Measurements from ENCODE around the gene GRAMD1B. TPM values are rescaled to one million over a fixed set of nuclear protein-coding genes. Genes with fewer than 3 reads are reported as not detected.

GRAMD1B gene
- total and polyA plus RNA-seq, 5 donors from 2014 or later: 1.7 to 10.8 (median 5.3) TPM

- H3K4me1 Mint-ChIP-seq: peaks cover 0 to 10% (median 1%) of the 10 kb centered on the region in 4 donors
- no peak overlapping the region for H3K4me3 ChIP-seq (ENCODE audit: low read depth, low read length)
- no peak overlapping the region for H3K4me3 Mint-ChIP-seq
Observed at GRCh38 chr11:123561431-123561800, 131.3 kb downstream of the GRAMD1B start.

GRCh38 chr11:123562158-123562557 lies 132.1 kb downstream of the GRAMD1B start:
- Mint-ChIP-seq H3K9me3 (no peaks in the 10 kb centered on the region), H3K4me1 (peaks cover 0 to 10% (median 1%) of the 10 kb centered on the region in 4 donors), H3K27ac (no peak overlapping the region), H3K36me3 (peaks cover 3% of the 10 kb centered on the region), H3K4me3 (no peak overlapping the region), H3K27me3 (no peaks in the 10 kb centered on the region)
- Histone ChIP-seq H3K9me3 (ENCODE audit: control insufficient read depth in 2 of 2, low read length in 2 of 2) (no peaks in the 10 kb centered on the region), H3K4me1 (ENCODE audit: control insufficient read depth, insufficient read depth, low read length, poor library complexity, severe bottlenecking) (no peaks in the 10 kb centered on the region), H3K36me3 (ENCODE audit: control insufficient read depth, insufficient read depth, low read length) (no peaks in the 10 kb centered on the region), H3K4me3 (ENCODE audit: low read depth, low read length) (no peak overlapping the region), H3K27ac (ENCODE audit: insufficient read depth, low read length, poor library complexity, severe bottlenecking) (no peak overlapping the region), H3K27me3 (ENCODE audit: control insufficient read depth, insufficient read depth, low read length) (no peaks in the 10 kb centered on the region)
- no peak for ATAC-seq (ENCODE audit: low read depth in 2 of 2)
- DNase-seq: no peak

More at GRCh38 chr11:123561431-123561800, 131.3 kb downstream of the GRAMD1B start:
- ATAC-seq (ENCODE audit: low read depth in 2 of 2) (no peak), DNase-seq (no peak)
- H3K27me3 ChIP-seq (ENCODE audit: control insufficient read depth, insufficient read depth, low read length): no peaks in the 10 kb centered on the region
- no peaks in the 10 kb centered on the region for H3K4me1 ChIP-seq (ENCODE audit: control insufficient read depth, insufficient read depth, low read length, poor library complexity, severe bottlenecking)
- H3K9me3 ChIP-seq (ENCODE audit: control insufficient read depth in 2 of 2, low read length in 2 of 2): no peaks in the 10 kb centered on the region
- H3K36me3 ChIP-seq (ENCODE audit: control insufficient read depth, insufficient read depth, low read length): no peaks in the 10 kb centered on the region
- Mint-ChIP-seq H3K27me3 (no peaks in the 10 kb centered on the region), H3K36me3 (no peaks in the 10 kb centered on the region), H3K27ac (no peak overlapping the region), H3K9me3 (no peaks in the 10 kb centered on the region)
- H3K27ac ChIP-seq (ENCODE audit: insufficient read depth, low read length, poor library complexity, severe bottlenecking): no peak overlapping the region

DNA sequence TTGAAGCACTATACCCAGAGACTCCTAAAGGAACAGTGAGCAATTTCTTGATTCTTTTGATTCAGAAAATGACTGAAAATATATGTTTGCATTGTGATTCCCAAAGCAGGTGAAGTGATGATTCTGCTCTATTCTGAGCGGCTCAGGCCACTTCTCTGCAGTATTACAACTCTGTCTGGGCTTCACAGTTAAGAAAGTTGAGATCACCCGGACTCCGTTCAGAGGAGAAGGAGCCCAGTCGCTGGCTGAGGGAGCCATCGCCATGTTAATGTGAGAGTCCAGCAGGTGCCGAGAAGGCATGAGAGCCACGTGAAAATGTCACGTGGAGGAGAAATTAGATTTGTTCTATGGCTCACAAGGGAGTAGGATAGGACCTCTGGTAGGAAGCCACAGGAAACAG lies 132.8 kb downstream of the GRAMD1B start:
- peaks cover 3% of the 10 kb centered on the region for H3K36me3 Mint-ChIP-seq
- Histone ChIP-seq H3K36me3 (ENCODE audit: control insufficient read depth, insufficient read depth, low read length) (no peaks in the 10 kb centered on the region), H3K4me1 (ENCODE audit: control insufficient read depth, insufficient read depth, low read length, poor library complexity, severe bottlenecking) (no peaks in the 10 kb centered on the region), H3K9me3 (ENCODE audit: control insufficient read depth in 2 of 2, low read length in 2 of 2) (no peaks in the 10 kb centered on the region), H3K27me3 (ENCODE audit: control insufficient read depth, insufficient read depth, low read length) (no peaks in the 10 kb centered on the region), H3K27ac (ENCODE audit: insufficient read depth, low read length, poor library complexity, severe bottlenecking) (no peak overlapping the region), H3K4me3 (ENCODE audit: low read depth, low read length) (no peak overlapping the region)
- no peaks in the 10 kb centered on the region for H3K9me3 Mint-ChIP-seq
- peaks cover 0 to 10% (median 1%) of the 10 kb centered on the region in 4 donors for H3K4me1 Mint-ChIP-seq
- no peak for DNase-seq
- ATAC-seq (ENCODE audit: low read depth in 2 of 2): no peak
- H3K27me3 Mint-ChIP-seq: no peaks in the 10 kb centered on the region
- no peak overlapping the region for H3K4me3 Mint-ChIP-seq
- H3K27ac Mint-ChIP-seq: peak overlapping the region in 1 of 3 donors; percentile 60

DNA sequence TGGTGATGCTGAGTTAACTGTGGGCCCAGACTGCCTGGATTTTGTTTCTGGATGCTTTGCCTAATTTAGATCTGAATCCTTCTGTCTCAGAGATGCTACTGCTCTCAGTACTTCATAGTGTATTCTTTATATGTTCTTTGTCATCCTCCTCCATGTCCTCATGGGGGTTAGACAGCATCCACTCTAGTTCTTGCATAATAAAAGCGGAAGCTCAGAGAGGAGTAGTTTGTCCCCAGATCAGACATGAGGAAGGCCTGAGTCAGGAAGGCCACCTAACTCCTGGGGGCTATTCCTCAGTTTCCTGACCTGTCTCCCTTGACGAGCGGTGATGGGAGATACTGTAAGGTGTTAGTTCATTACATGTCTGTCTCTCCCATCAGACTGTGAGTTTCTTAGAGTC lies 134.2 kb downstream of the GRAMD1B start:
- H3K27me3 ChIP-seq (ENCODE audit: control insufficient read depth, insufficient read depth, low read length): no peaks in the 10 kb centered on the region
- no peak for ATAC-seq (ENCODE audit: low read depth in 2 of 2)

GRCh38 chr11:123566852-123567251 lies 136.8 kb downstream of the GRAMD1B start:
- H3K4me1 ChIP-seq (ENCODE audit: control insufficient read depth, insufficient read depth, low read length, poor library complexity, severe bottlenecking): no peaks in the 10 kb centered on the region
- Mint-ChIP-seq H3K27ac (no peak overlapping the region), H3K4me1 (no peaks in the 10 kb centered on the region), H3K36me3 (peaks cover 3% of the 10 kb centered on the region), H3K27me3 (no peaks in the 10 kb centered on the region), H3K9me3 (no peaks in the 10 kb centered on the region), H3K4me3 (no peak overlapping the region)
- H3K27ac ChIP-seq (ENCODE audit: insufficient read depth, low read length, poor library complexity, severe bottlenecking): no peak overlapping the region
- H3K9me3 ChIP-seq (ENCODE audit: control insufficient read depth in 2 of 2, low read length in 2 of 2): no peaks in the 10 kb centered on the region
- no peak overlapping the region for H3K4me3 ChIP-seq (ENCODE audit: low read depth, low read length)
- H3K27me3 ChIP-seq (ENCODE audit: control insufficient read depth, insufficient read depth, low read length): no peaks in the 10 kb centered on the region
- no peak for ATAC-seq (ENCODE audit: low read depth in 2 of 2)
- no peaks in the 10 kb centered on the region for H3K36me3 ChIP-seq (ENCODE audit: control insufficient read depth, insufficient read depth, low read length)
- DNase-seq: no peak

More for the DNA sequence above, 134.2 kb downstream of the GRAMD1B start:
- H3K9me3 ChIP-seq (ENCODE audit: control insufficient read depth in 2 of 2, low read length in 2 of 2): no peaks in the 10 kb centered on the region
- no peak overlapping the region for H3K27ac ChIP-seq (ENCODE audit: insufficient read depth, low read length, poor library complexity, severe bottlenecking)
- Mint-ChIP-seq H3K27me3 (no peaks in the 10 kb centered on the region), H3K27ac (peak overlapping the region in 1 of 3 donors; percentile 68), H3K9me3 (no peaks in the 10 kb centered on the region), H3K4me3 (no peak overlapping the region), H3K36me3 (peaks cover 3% of the 10 kb centered on the region), H3K4me1 (peaks cover 0 to 10% (median 1%) of the 10 kb centered on the region in 4 donors)
- no peaks in the 10 kb centered on the region for H3K4me1 ChIP-seq (ENCODE audit: control insufficient read depth, insufficient read depth, low read length, poor library complexity, severe bottlenecking)
- no peaks in the 10 kb centered on the region for H3K36me3 ChIP-seq (ENCODE audit: control insufficient read depth, insufficient read depth, low read length)
- no peak for DNase-seq
- no peak overlapping the region for H3K4me3 ChIP-seq (ENCODE audit: low read depth, low read length)

GRCh38 chr11:123567466-123567865 lies 137.4 kb downstream of the GRAMD1B start:
- Mint-ChIP-seq H3K9me3 (no peaks in the 10 kb centered on the region), H3K27ac (peak overlapping the region in 1 of 3 donors; percentile 41), H3K36me3 (peaks cover 3% of the 10 kb centered on the region), H3K4me1 (no peaks in the 10 kb centered on the region), H3K4me3 (no peak overlapping the region), H3K27me3 (no peaks in the 10 kb centered on the region)
- H3K27me3 ChIP-seq (ENCODE audit: control insufficient read depth, insufficient read depth, low read length): no peaks in the 10 kb centered on the region
- no peak for DNase-seq
- H3K36me3 ChIP-seq (ENCODE audit: control insufficient read depth, insufficient read depth, low read length): no peaks in the 10 kb centered on the region
- H3K27ac ChIP-seq (ENCODE audit: insufficient read depth, low read length, poor library complexity, severe bottlenecking): no peak overlapping the region
- no peaks in the 10 kb centered on the region for H3K9me3 ChIP-seq (ENCODE audit: control insufficient read depth in 2 of 2, low read length in 2 of 2)
- ATAC-seq (ENCODE audit: low read depth in 2 of 2): no peak
- H3K4me3 ChIP-seq (ENCODE audit: low read depth, low read length): no peak overlapping the region
- H3K4me1 ChIP-seq (ENCODE audit: control insufficient read depth, insufficient read depth, low read length, poor library complexity, severe bottlenecking): no peaks in the 10 kb centered on the region

DNA sequence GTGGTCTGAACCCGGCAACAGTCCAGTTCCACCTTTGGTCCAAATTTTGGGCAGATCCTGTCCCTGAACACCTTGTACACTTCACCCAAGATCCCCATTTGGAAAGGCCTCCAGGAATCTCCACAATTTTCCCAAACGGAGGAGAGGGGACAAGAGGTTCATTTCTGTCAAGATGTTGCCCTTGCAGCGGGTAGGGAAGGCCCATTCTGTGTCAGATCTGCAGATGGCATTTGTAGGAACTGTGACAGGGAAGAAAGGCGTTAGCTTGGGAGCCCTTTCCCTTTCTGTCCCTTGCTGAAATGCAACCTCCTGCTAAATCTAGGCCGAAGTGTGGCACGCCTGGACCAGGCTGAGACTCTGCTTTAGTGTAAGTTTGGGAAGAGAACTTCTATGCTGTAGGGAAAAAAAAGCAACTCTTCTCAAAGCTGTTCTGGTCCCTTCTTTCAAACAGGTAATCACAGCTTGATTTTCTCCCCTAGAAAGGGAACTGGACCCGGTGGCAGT lies 138.3 kb downstream of the GRAMD1B start:
- H3K4me3 ChIP-seq (ENCODE audit: low read depth, low read length): no peak overlapping the region
- H3K9me3 Mint-ChIP-seq: no peaks in the 10 kb centered on the region
- no peak for DNase-seq
- no peaks in the 10 kb centered on the region for H3K4me1 ChIP-seq (ENCODE audit: control insufficient read depth, insufficient read depth, low read length, poor library complexity, severe bottlenecking)
- no peak overlapping the region for H3K27ac ChIP-seq (ENCODE audit: insufficient read depth, low read length, poor library complexity, severe bottlenecking)
- H3K36me3 ChIP-seq (ENCODE audit: control insufficient read depth, insufficient read depth, low read length): no peaks in the 10 kb centered on the region
- no peaks in the 10 kb centered on the region for H3K4me1 Mint-ChIP-seq
- no peaks in the 10 kb centered on the region for H3K9me3 ChIP-seq (ENCODE audit: control insufficient read depth in 2 of 2, low read length in 2 of 2)
- no peak for ATAC-seq (ENCODE audit: low read depth in 2 of 2)
- H3K27ac Mint-ChIP-seq: no peak overlapping the region
- no peaks in the 10 kb centered on the region for H3K27me3 ChIP-seq (ENCODE audit: control insufficient read depth, insufficient read depth, low read length)
- H3K36me3 Mint-ChIP-seq: peaks cover 3% of the 10 kb centered on the region
- no peak overlapping the region for H3K4me3 Mint-ChIP-seq
- H3K27me3 Mint-ChIP-seq: no peaks in the 10 kb centered on the region

GRCh38 chr11:123569393-123569792 lies 139.3 kb downstream of the GRAMD1B start:
- no peaks in the 10 kb centered on the region for H3K27me3 Mint-ChIP-seq
- H3K36me3 Mint-ChIP-seq: peaks cover 3% of the 10 kb centered on the region
- H3K4me3 ChIP-seq (ENCODE audit: low read depth, low read length): no peak overlapping the region
- no peak for ATAC-seq (ENCODE audit: low read depth in 2 of 2)
- no peak for DNase-seq
- no peak overlapping the region for H3K27ac ChIP-seq (ENCODE audit: insufficient read depth, low read length, poor library complexity, severe bottlenecking)
- no peaks in the 10 kb centered on the region for H3K27me3 ChIP-seq (ENCODE audit: control insufficient read depth, insufficient read depth, low read length)
- no peak overlapping the region for H3K27ac Mint-ChIP-seq
- no peaks in the 10 kb centered on the region for H3K9me3 Mint-ChIP-seq
- H3K4me3 Mint-ChIP-seq: no peak overlapping the region
- H3K36me3 ChIP-seq (ENCODE audit: control insufficient read depth, insufficient read depth, low read length): no peaks in the 10 kb centered on the region
- H3K4me1 ChIP-seq (ENCODE audit: control insufficient read depth, insufficient read depth, low read length, poor library complexity, severe bottlenecking): no peaks in the 10 kb centered on the region
- H3K4me1 Mint-ChIP-seq: no peaks in the 10 kb centered on the region
- H3K9me3 ChIP-seq (ENCODE audit: control insufficient read depth in 2 of 2, low read length in 2 of 2): no peaks in the 10 kb centered on the region
